Measurements from ENCODE around the gene TST.
A peak's percentile ranks its signal among the peaks of the same experiment; 100 is the strongest.

TST gene

GRCh38 chr22:37053310-37054055 lies 34.2 kb upstream of the TST start:
- no peak for DNase-seq

GRCh38 chr22:37052386-37053309 lies 33.4 kb upstream of the TST start:
- no peak for DNase-seq

GRCh38 chr22:37051391-37052385 lies 32.4 kb upstream of the TST start, which contains the start of gene KCTD17:
Gene KCTD17 (plus strand): TSS chr22:37051742. CDS start chr22:37051761, 19 bp downstream.
- DNase-seq: peak; percentile 83

GRCh38 chr22:37050913-37051312 lies 31.7 kb upstream of the TST start:
- no peak for DNase-seq

GRCh38 chr22:37049224-37049623 lies 30.0 kb upstream of the TST start:
- no peak for DNase-seq

- DNase-seq: no peak
Observed at GRCh38 chr22:37048133-37048532, 28.9 kb upstream of the TST start.

- no peak for DNase-seq
Observed at GRCh38 chr22:37047006-37047405, 27.8 kb upstream of the TST start.

GRCh38 chr22:37046589-37046988 lies 27.3 kb upstream of the TST start:
- DNase-seq: no peak

- no peak for DNase-seq
Observed at GRCh38 chr22:37045958-37046357, 26.7 kb upstream of the TST start.

GRCh38 chr22:37044634-37045625 lies 25.7 kb upstream of the TST start:
- DNase-seq: no peak

- peak; percentile 89 for DNase-seq
Observed at GRCh38 chr22:37043828-37044538, 24.7 kb upstream of the TST start.

GRCh38 chr22:37043209-37043827 lies 24.1 kb upstream of the TST start:
- no peak for DNase-seq

GRCh38 chr22:37039466-37039865 lies 20.2 kb upstream of the TST start:
- no peak for DNase-seq

- DNase-seq: no peak
Observed at GRCh38 chr22:37037669-37038068, 18.4 kb upstream of the TST start.

GRCh38 chr22:37036655-37037377 lies 17.6 kb upstream of the TST start:
- no peak for DNase-seq

GRCh38 chr22:37033605-37034430 lies 14.6 kb upstream of the TST start:
- DNase-seq: no peak

- DNase-seq: no peak
Observed at GRCh38 chr22:37032535-37033460, 13.6 kb upstream of the TST start.
